HepG2 (cell line): ENCODE measurements around the gene CLDN24. TPM values are rescaled to one million over a fixed set of nuclear protein-coding genes. Genes with fewer than 3 reads are reported as not detected.

Source experiments
- ATM ChIP-seq: fragments of 450-650 bp; IDR thresholded peaks from 2 replicates; pipeline ENCODE4 v1.7.1; 2017; ENCODE audit warnings: mild to moderate bottlenecking, borderline replicate concordance
- CREBL2 ChIP-seq: sonication (generic); formaldehyde crosslinking; IDR thresholded peaks from 2 replicates; pipeline ENCODE4 v1.8.1; 2023; ENCODE audit warnings: missing genetic modification reagents, mild to moderate bottlenecking, borderline replicate concordance
- NCOA2 ChIP-seq: sonication (generic); formaldehyde crosslinking; IDR thresholded peaks from 2 replicates; pipeline ENCODE4 v1.8.0; 2022; ENCODE audit warnings: inconsistent platforms
- SNAPC4 ChIP-seq: sonication (generic); formaldehyde crosslinking; IDR thresholded peaks from 2 replicates; pipeline ENCODE4 v1.4.0; 2020; ENCODE audit warnings: mild to moderate bottlenecking, missing genetic modification reagents
- TOE1 ChIP-seq: sonication (generic); formaldehyde crosslinking; IDR thresholded peaks from 2 replicates; pipeline ENCODE4 v1.4.0; 2020; ENCODE audit warnings: mild to moderate bottlenecking, missing genetic modification reagents
- polyA plus RNA-seq, 8 experiments: library from polyadenylated mRNA; depleted of rRNA in 3 of 8; stranded (reverse) in 7 of 8; unstranded in 1 of 8; fragments of >200 nt; fragmentation: Illumina TruSeq in 4 of 8; extraction: Trizol in 4 of 8; gene quantifications; 2 replicates each; pipeline versions ENCODE4 v1.2.1 to v1.2.3, GENCODE V29; 2011 to 2016; ENCODE audit warnings: low read depth in 4 of 8, missing spikeins in 1 of 8, mixed read lengths in 1 of 8; ENCODE audit not compliant: insufficient read depth in 1 of 8
- total RNA-seq, 5 experiments: library from RNA; depleted of rRNA; stranded (reverse); fragments of >200 nt; fragmentation: Illumina TruSeq; extraction: Trizol; gene quantifications; 2 replicates each; pipeline ENCODE4 v1.2.3, GENCODE V29; 2016; ENCODE audit warnings: low read depth in 1 of 5

The CLDN24 gene
- total and polyA plus RNA-seq, 2 of the 13 experiments (the other 11 are each of a cell fraction or from before 2014, with no cell fraction given) = not detected

GRCh38 chr4:183272384-183272783 is 49.8 kb downstream of the CLDN24 start (continued):
- no peak for TF ChIP-seq SNAPC4
- no peak for TF ChIP-seq ATM
- TF ChIP-seq TOE1 (CRISPR knock-in tag) = no peak
- TF ChIP-seq CREBL2 = no peak
- no peak for TF ChIP-seq NCOA2 (CRISPR knock-in tag)

Other genes with a start within 250 kb of the CLDN24 start
- gene WWC2, start 223.2 kb downstream of the CLDN24 start, total RNA-seq (2016; rRNA removed; fragmentation: Illumina TruSeq; extraction: Trizol) = 40.0 and 44.6 TPM in 2 replicates
- gene WWC2, start 223.2 kb downstream of the CLDN24 start, polyA plus RNA-seq (2011; rRNA removed) = 39.9 and 50.1 TPM in 2 replicates
- gene CLDN22, start 2.1 kb downstream of the CLDN24 start, total RNA-seq (2016; rRNA removed; fragmentation: Illumina TruSeq; extraction: Trizol) = not detected in 2 replicates
- 0.07 TPM in 1 of 2 replicates, not detected in the other for gene CLDN22, start 2.1 kb downstream of the CLDN24 start, polyA plus RNA-seq (2011; rRNA removed)
- gene CDKN2AIP, start 122.2 kb upstream of the CLDN24 start, total RNA-seq (2016; rRNA removed; fragmentation: Illumina TruSeq; extraction: Trizol) = 18.7 and 21.4 TPM in 2 replicates
- gene CDKN2AIP, start 122.2 kb upstream of the CLDN24 start, polyA plus RNA-seq (2011; rRNA removed) = 14.1 and 17.0 TPM in 2 replicates
- gene ING2, start 182.6 kb upstream of the CLDN24 start, total RNA-seq (2016; rRNA removed; fragmentation: Illumina TruSeq; extraction: Trizol) = 12.4 and 16.9 TPM in 2 replicates
- gene ING2, start 182.6 kb upstream of the CLDN24 start, polyA plus RNA-seq (2011; rRNA removed) = 3.9 and 6.6 TPM in 2 replicates